ENCODE measurements around the gene CCNY. TPM values are rescaled to one million over a fixed set of nuclear protein-coding genes. Genes with fewer than 3 reads are reported as not detected.
"Not testable (repeated sequence)": the region's sequence is repeated elsewhere in the genome, so short reads cannot be mapped to it uniquely, and the experiment has no call there.

CCNY gene
- total RNA-seq: 10 to 100 TPM; 54.8 to 61.6 (median 58.9) TPM

- peak; percentile 78 to 82 for ATAC-seq
- H3K36me3 Mint-ChIP-seq (ENCODE audit: insufficient read depth): peaks cover 7% of the 10 kb centered on the region
- DNase-seq: peak; percentile 75
- peak within 1 kb of the TSS; percentile 91 for H3K4me3 Mint-ChIP-seq
- H3K27me3 Mint-ChIP-seq (ENCODE audit: low read depth): no peaks in the 10 kb centered on the region
- no peaks in the 10 kb centered on the region for H3K9me3 Mint-ChIP-seq
- H3K4me1 Mint-ChIP-seq (ENCODE audit: low read depth): peaks cover 69% of the 10 kb centered on the region
Measured at GRCh38 chr10:35336084-35336831, at the start of gene CCNY. CCNY (plus strand) TSS chr10:35336509; CDS start chr10:35337054, 545 bp downstream.

- DNase-seq (no peak), ATAC-seq (no peak)
- Mint-ChIP-seq H3K27me3 (ENCODE audit: low read depth) (peaks cover 6% of the 10 kb centered on the region), H3K4me1 (ENCODE audit: low read depth) (no peaks in the 10 kb centered on the region), H3K9me3 (no peaks in the 10 kb centered on the region), H3K36me3 (ENCODE audit: insufficient read depth) (no peaks in the 10 kb centered on the region), H3K4me3 (no peak overlapping the region)
Measured at GRCh38 chr10:35289198-35289597, 47.1 kb upstream of the CCNY start.

- H3K4me1 Mint-ChIP-seq (ENCODE audit: low read depth): no peaks in the 10 kb centered on the region
- no peak for DNase-seq
Measured at GRCh38 chr10:35294506-35294905, 41.8 kb upstream of the CCNY start.

GRCh38 chr10:35299016-35299415 is 37.3 kb upstream of the CCNY start:
- Mint-ChIP-seq H3K9me3 (no peaks in the 10 kb centered on the region), H3K4me1 (ENCODE audit: low read depth) (no peaks in the 10 kb centered on the region), H3K36me3 (ENCODE audit: insufficient read depth) (no peaks in the 10 kb centered on the region), H3K4me3 (no peak overlapping the region), H3K27me3 (ENCODE audit: low read depth) (peaks cover 8% of the 10 kb centered on the region)
- ATAC-seq (no peak), DNase-seq (no peak)

More at GRCh38 chr10:35294506-35294905, 41.8 kb upstream of the CCNY start:
- H3K4me3 Mint-ChIP-seq: no peak overlapping the region
- H3K9me3 Mint-ChIP-seq: no peaks in the 10 kb centered on the region
- H3K27me3 Mint-ChIP-seq (ENCODE audit: low read depth): peaks cover 8% of the 10 kb centered on the region
- no peak for ATAC-seq
- no peaks in the 10 kb centered on the region for H3K36me3 Mint-ChIP-seq (ENCODE audit: insufficient read depth)

GRCh38 chr10:35300063-35300699 is 36.1 kb upstream of the CCNY start:
- ATAC-seq: no peak
- H3K36me3 Mint-ChIP-seq (ENCODE audit: insufficient read depth): no peaks in the 10 kb centered on the region
- no peak overlapping the region for H3K4me3 Mint-ChIP-seq
- DNase-seq: no peak
- H3K27me3 Mint-ChIP-seq (ENCODE audit: low read depth): peaks cover 13% of the 10 kb centered on the region
- H3K4me1 Mint-ChIP-seq (ENCODE audit: low read depth): no peaks in the 10 kb centered on the region
- no peaks in the 10 kb centered on the region for H3K9me3 Mint-ChIP-seq

GRCh38 chr10:35304649-35305048 is 31.7 kb upstream of the CCNY start:
- no peak for ATAC-seq
- no peaks in the 10 kb centered on the region for H3K36me3 Mint-ChIP-seq (ENCODE audit: insufficient read depth)
- no peak for DNase-seq
- no peak overlapping the region for H3K4me3 Mint-ChIP-seq
- H3K4me1 Mint-ChIP-seq (ENCODE audit: low read depth): no peaks in the 10 kb centered on the region
- H3K27me3 Mint-ChIP-seq (ENCODE audit: low read depth): peaks cover 32% of the 10 kb centered on the region
- no peaks in the 10 kb centered on the region for H3K9me3 Mint-ChIP-seq

GRCh38 chr10:35306852-35307251 is 29.5 kb upstream of the CCNY start:
- ATAC-seq (no peak), DNase-seq (no peak)
- Mint-ChIP-seq H3K27me3 (ENCODE audit: low read depth) (peaks cover 35% of the 10 kb centered on the region), H3K4me3 (no peak overlapping the region), H3K36me3 (ENCODE audit: insufficient read depth) (no peaks in the 10 kb centered on the region), H3K4me1 (ENCODE audit: low read depth) (no peaks in the 10 kb centered on the region), H3K9me3 (no peaks in the 10 kb centered on the region)

GRCh38 chr10:35307297-35307696 is 29.0 kb upstream of the CCNY start:
- Mint-ChIP-seq H3K4me3 (no peak overlapping the region), H3K4me1 (ENCODE audit: low read depth) (no peaks in the 10 kb centered on the region), H3K27me3 (ENCODE audit: low read depth) (peaks cover 35% of the 10 kb centered on the region), H3K9me3 (no peaks in the 10 kb centered on the region), H3K36me3 (ENCODE audit: insufficient read depth) (no peaks in the 10 kb centered on the region)
- ATAC-seq (no peak), DNase-seq (no peak)

GRCh38 chr10:35308809-35309208 is 27.5 kb upstream of the CCNY start:
- peaks cover 7% of the 10 kb centered on the region for H3K9me3 Mint-ChIP-seq
- H3K27me3 Mint-ChIP-seq (ENCODE audit: low read depth): peaks cover 33% of the 10 kb centered on the region
- no peaks in the 10 kb centered on the region for H3K36me3 Mint-ChIP-seq (ENCODE audit: insufficient read depth)
- H3K4me3 Mint-ChIP-seq: no peak overlapping the region
- ATAC-seq (no peak), DNase-seq (no peak)
- H3K4me1 Mint-ChIP-seq (ENCODE audit: low read depth): no peaks in the 10 kb centered on the region

GRCh38 chr10:35314142-35314541 is 22.2 kb upstream of the CCNY start:
- H3K36me3 Mint-ChIP-seq (ENCODE audit: insufficient read depth): peaks cover 24% of the 10 kb centered on the region
- H3K27me3 Mint-ChIP-seq (ENCODE audit: low read depth); H3K4me3 Mint-ChIP-seq; DNase-seq; H3K4me1 Mint-ChIP-seq (ENCODE audit: low read depth); ATAC-seq: not testable (repeated sequence)
- peaks cover 19% of the 10 kb centered on the region for H3K9me3 Mint-ChIP-seq

GRCh38 chr10:35315235-35315634 is 21.1 kb upstream of the CCNY start:
- peaks cover 26% of the 10 kb centered on the region for H3K36me3 Mint-ChIP-seq (ENCODE audit: insufficient read depth)
- not testable (repeated sequence) for H3K4me3 Mint-ChIP-seq; H3K27me3 Mint-ChIP-seq (ENCODE audit: low read depth); H3K4me1 Mint-ChIP-seq (ENCODE audit: low read depth); DNase-seq; ATAC-seq
- peaks cover 19% of the 10 kb centered on the region for H3K9me3 Mint-ChIP-seq

- peaks cover 27% of the 10 kb centered on the region for H3K36me3 Mint-ChIP-seq (ENCODE audit: insufficient read depth)
- peaks cover 19% of the 10 kb centered on the region for H3K9me3 Mint-ChIP-seq
- ATAC-seq: no peak
- H3K4me3 Mint-ChIP-seq: no peak overlapping the region
- no peaks in the 10 kb centered on the region for H3K27me3 Mint-ChIP-seq (ENCODE audit: low read depth)
- DNase-seq: no peak
- peaks cover 5% of the 10 kb centered on the region for H3K4me1 Mint-ChIP-seq (ENCODE audit: low read depth)
Measured at GRCh38 chr10:35316218-35316967, 19.9 kb upstream of the CCNY start.

- no peak for ATAC-seq
- peaks cover 5% of the 10 kb centered on the region for H3K4me1 Mint-ChIP-seq (ENCODE audit: low read depth)
- H3K27me3 Mint-ChIP-seq (ENCODE audit: low read depth): no peaks in the 10 kb centered on the region
- peaks cover 12% of the 10 kb centered on the region for H3K9me3 Mint-ChIP-seq
- H3K4me3 Mint-ChIP-seq: no peak overlapping the region
- DNase-seq: no peak
- peaks cover 36% of the 10 kb centered on the region for H3K36me3 Mint-ChIP-seq (ENCODE audit: insufficient read depth)
Measured at GRCh38 chr10:35318551-35318950, 17.8 kb upstream of the CCNY start.

GRCh38 chr10:35320341-35320740 is 16.0 kb upstream of the CCNY start:
- Mint-ChIP-seq H3K9me3 (peaks cover 4% of the 10 kb centered on the region), H3K4me3 (no peak overlapping the region), H3K27me3 (ENCODE audit: low read depth) (no peaks in the 10 kb centered on the region), H3K36me3 (ENCODE audit: insufficient read depth) (peaks cover 30% of the 10 kb centered on the region), H3K4me1 (ENCODE audit: low read depth) (peaks cover 5% of the 10 kb centered on the region)
- ATAC-seq (no peak), DNase-seq (no peak)

Measured in activated T-cell treated with anti-CD3 and anti-CD28 coated beads, Interleukin-2, amount 50 U/mL, for 4 hours (primary cell).